IMR-90 (cell line): Measurements from ENCODE around the gene KRTAP10-5. TPM values are rescaled to one million over a fixed set of nuclear protein-coding genes. Genes with fewer than 3 reads are reported as not detected.

ENCODE experiments used
- ATAC-seq: fragments of 200-7000 bp; cut with Tn5 transposase; 2 replicates; pipeline ENCODE4 v1.9.1; 2020; ENCODE audit warnings: low read depth, mild to moderate bottlenecking, moderate library complexity
- BruUV-seq: library from RNA; stranded (reverse); fragments of 400-500 nt; replicated peaks from 2 replicates; lab custom pipeline; 2021; lab: Mats Ljungman, UMichigan
- CTCF ChIA-PET: fragments of 300-600 bp; formaldehyde crosslinking; extraction: SDS; loops from one replicate; lab custom pipeline; 2021; ENCODE audit warnings: antibody characterized with exemption; lab: Yijun Ruan, JAX
- POLR2A ChIA-PET: fragments of 300-600 bp; sonication (Branson Sonifier 250); formaldehyde crosslinking; loops from one replicate; lab custom pipeline; 2022; ENCODE audit warnings: antibody characterized with exemption; ENCODE audit not compliant: unreplicated experiment; lab: Charles Lee
- DNase-seq: peaks from one replicate; pipeline ENCODE4 v3.0.0; 2013
- H2AFZ ChIP-seq: replicated peaks from 2 replicates; pipeline ENCODE3; 2013; ENCODE audit warnings: low read length, mild to moderate bottlenecking; ENCODE audit not compliant: poor library complexity
- H2AK5ac ChIP-seq: 2 replicates; pipeline ENCODE4 v1.6.1; 2013; ENCODE audit warnings: low read depth, low read length, inconsistent platforms
- H2AK9ac ChIP-seq: replicated peaks from 2 replicates; pipeline ENCODE3; 2013; ENCODE audit warnings: mild to moderate bottlenecking, low read depth, low read length, moderate library complexity; ENCODE audit not compliant: poor library complexity
- H2BK120ac ChIP-seq: 2 replicates; pipeline ENCODE4 v1.6.1; 2013; ENCODE audit warnings: low read depth, low read length, inconsistent platforms
- H2BK15ac ChIP-seq: 3 replicates; pipeline ENCODE4 v1.6.1; 2013; ENCODE audit warnings: low read depth, low read length, inconsistent platforms
- H2BK20ac ChIP-seq: 2 replicates; pipeline ENCODE4 v1.6.1; 2013; ENCODE audit warnings: low read depth, mild to moderate bottlenecking, inconsistent platforms, low read length, moderate library complexity
- H2BK5ac ChIP-seq: 2 replicates; pipeline ENCODE4 v1.6.1; 2013; ENCODE audit warnings: mild to moderate bottlenecking, low read depth, low read length, inconsistent platforms; ENCODE audit not compliant: poor library complexity, severe bottlenecking
- H3K14ac ChIP-seq: replicated peaks from 2 replicates; pipeline ENCODE4 v1.6.1; 2013; ENCODE audit warnings: low read depth, low read length, inconsistent platforms
- H3K18ac ChIP-seq: 2 replicates; pipeline ENCODE4 v1.6.1; 2013; ENCODE audit warnings: low read depth, low read length, control low read depth
- H3K23ac ChIP-seq: 2 replicates; pipeline ENCODE4 v1.6.1; 2013; ENCODE audit warnings: low read depth, low read length, inconsistent platforms
- H3K27ac ChIP-seq: 2 replicates; pipeline ENCODE4 v1.5.1; 2013; ENCODE audit warnings: mild to moderate bottlenecking, control low read depth, low read length; ENCODE audit not compliant: insufficient read depth
- H3K27me3 ChIP-seq: 2 replicates; pipeline ENCODE4 v1.6.1; 2013; ENCODE audit warnings: low read length; ENCODE audit not compliant: control insufficient read depth, insufficient read depth
- H3K36me3 ChIP-seq: 2 replicates; pipeline ENCODE4 v1.6.1; 2013; ENCODE audit warnings: low read length, mixed read lengths; ENCODE audit not compliant: control insufficient read depth, insufficient read depth
- H3K4ac ChIP-seq: 2 replicates; pipeline ENCODE4 v1.6.1; 2013; ENCODE audit warnings: low read depth, low read length, inconsistent platforms
- H3K4me1 ChIP-seq: 2 replicates; pipeline ENCODE4 v1.6.1; 2013; ENCODE audit warnings: low read length, mixed read lengths; ENCODE audit not compliant: control insufficient read depth, insufficient read depth
- H3K4me2 ChIP-seq: 2 replicates; pipeline ENCODE4 v1.6.1; 2013; ENCODE audit warnings: low read depth, mild to moderate bottlenecking, control low read depth, low read length, moderate library complexity
- H3K4me3 ChIP-seq: 2 replicates; pipeline ENCODE4 v1.5.1; 2013; ENCODE audit warnings: low read depth, mild to moderate bottlenecking, control low read depth, low read length, moderate library complexity; ENCODE audit not compliant: insufficient read depth
- H3K56ac ChIP-seq: 2 replicates; pipeline ENCODE4 v1.6.1; 2013; ENCODE audit warnings: low read length, inconsistent platforms; ENCODE audit not compliant: insufficient read depth; ENCODE audit errors: extremely low read depth
- H3K79me1 ChIP-seq, 2 experiments: 2 replicates each; pipeline ENCODE4 v1.6.1; 2013; ENCODE audit warnings: low read length in 2 of 2, inconsistent platforms in 1 of 2, low read depth in 1 of 2
- H3K9ac ChIP-seq: 2 replicates; pipeline ENCODE4 v1.6.1; 2013; ENCODE audit warnings: low read depth, low read length, control low read depth
- H3K9me1 ChIP-seq: 2 replicates; pipeline ENCODE4 v1.6.1; 2013; ENCODE audit warnings: low read length, inconsistent platforms; ENCODE audit not compliant: insufficient read depth
- H3K9me3 ChIP-seq: 2 replicates; pipeline ENCODE4 v1.6.1; 2013; ENCODE audit warnings: low read length; ENCODE audit not compliant: control insufficient read depth, insufficient read depth
- H4K20me1 ChIP-seq: 2 replicates; pipeline ENCODE4 v1.6.1; 2013; ENCODE audit warnings: low read length, inconsistent platforms; ENCODE audit not compliant: insufficient read depth
- H4K5ac ChIP-seq: 2 replicates; pipeline ENCODE4 v1.6.1; 2013; ENCODE audit warnings: mild to moderate bottlenecking, low read depth, low read length, control low read depth
- H4K8ac ChIP-seq, 2 experiments: 2 replicates each; pipeline ENCODE4 v1.6.1; 2013; ENCODE audit warnings: low read depth in 2 of 2, low read length in 2 of 2, control low read depth in 1 of 2, inconsistent platforms in 1 of 2
- H4K91ac ChIP-seq: 2 replicates; pipeline ENCODE4 v1.6.1; 2013; ENCODE audit warnings: low read depth, low read length, inconsistent platforms; ENCODE audit not compliant: insufficient read depth
- BHLHE40 ChIP-seq: fragments of 150-350 bp; IDR thresholded peaks from 2 replicates; pipeline ENCODE4 v1.6.1; 2016; ENCODE audit warnings: mild to moderate bottlenecking, low read depth, low read length
- CEBPB ChIP-seq: IDR thresholded peaks from 2 replicates; pipeline ENCODE4 v1.6.1; 2012; ENCODE audit warnings: low read depth, low read length, improper control_type of control experiment
- CHD1 ChIP-seq: IDR thresholded peaks from 2 replicates; pipeline ENCODE4 v1.6.1; 2012; ENCODE audit warnings: low read depth, low read length, improper control_type of control experiment
- MAFK ChIP-seq: IDR thresholded peaks from 2 replicates; pipeline ENCODE4 v1.6.1; 2012; ENCODE audit warnings: low read depth, low read length, improper control_type of control experiment
- MAZ ChIP-seq: IDR thresholded peaks from 2 replicates; pipeline ENCODE4 v1.6.1; 2012; ENCODE audit warnings: low read depth, mild to moderate bottlenecking, low read length, improper control_type of control experiment, moderate library complexity, borderline replicate concordance
- MXI1 ChIP-seq: IDR thresholded peaks from 2 replicates; pipeline ENCODE4 v1.6.1; 2012; ENCODE audit warnings: low read depth, mild to moderate bottlenecking, low read length, moderate library complexity, borderline replicate concordance
- POLR2A ChIP-seq: IDR thresholded peaks from 2 replicates; pipeline ENCODE4 v1.6.1; 2012; ENCODE audit warnings: mild to moderate bottlenecking, low read depth, low read length
- RAD21 ChIP-seq: IDR thresholded peaks from 2 replicates; pipeline ENCODE4 v1.6.1; 2012; ENCODE audit warnings: low read length, improper control_type of control experiment
- RCOR1 ChIP-seq: IDR thresholded peaks from 2 replicates; pipeline ENCODE4 v1.6.1; 2012; ENCODE audit warnings: mild to moderate bottlenecking, low read length, improper control_type of control experiment; ENCODE audit not compliant: insufficient replicate concordance
- RFX5 ChIP-seq: IDR thresholded peaks from 2 replicates; pipeline ENCODE4 v1.8.0; 2012; ENCODE audit warnings: low read depth, mild to moderate bottlenecking, low read length, moderate library complexity
- SMC3 ChIP-seq: fragments of 150-350 bp; IDR thresholded peaks from 2 replicates; pipeline ENCODE4 v1.6.1; 2016; ENCODE audit warnings: low read depth, mild to moderate bottlenecking, antibody characterized with exemption, low read length, moderate library complexity
- WGBS, 2 experiments: methylation state at CpG; one replicate each; pipeline versions ENCODE4 v1.1.5 to v1.1.7; 2013; ENCODE audit warnings: missing lambda C conversion rate in 2 of 2; ENCODE audit not compliant: insufficient read length in 1 of 2; ENCODE audit errors: extremely low coverage in 2 of 2; 5-methylcytosine and 5-hydroxymethylcytosine counted together
- dilution Hi-C: fragments of 300-500 bp; cut with HindIII; formaldehyde crosslinking; loops from one replicate; pipeline ENCODE4 v1.14.3; 2018; ENCODE audit warnings: low sequenced_read_pairs; ENCODE audit not compliant: unreplicated experiment
- in situ Hi-C: fragments of 300-500 bp; cut with MboI; formaldehyde crosslinking; loops from 3 replicates; pipeline ENCODE4 v1.14.3; 2019; ENCODE audit warnings: low sequenced_read_pairs, inconsistent platforms, mixed read lengths
- intact Hi-C: fragments of 100-400 bp; cut with micrococcal nuclease; formaldehyde crosslinking; loops from 2 replicates; pipeline ENCODE4 v1.10.0; 2022
- polyA plus RNA-seq, 3 experiments: library from polyadenylated mRNA; depleted of rRNA; stranded (reverse); fragments of >200 nt; gene quantifications; 2 replicates each; pipeline ENCODE4 v1.2.3, GENCODE V29; 2012; ENCODE audit warnings: low replicate concordance in 1 of 3
- total RNA-seq: library from RNA; depleted of rRNA; stranded (reverse); fragments of >200 nt; gene quantifications from 2 replicates; pipeline ENCODE4 v1.2.3, GENCODE V29; 2012
- TF ChIP-seq, protein P1 (sequence below): conservative IDR thresholded peaks from 2 replicates; pipeline ENCODE4 v1.5.1; 2012; ENCODE audit warnings: mild to moderate bottlenecking, low read depth, low read length, improper control_type of control experiment
- TF ChIP-seq, protein P2 (sequence below): fragments of 150-350 bp; IDR thresholded peaks from 2 replicates; pipeline ENCODE4 v1.6.1; 2017; ENCODE audit warnings: mild to moderate bottlenecking, antibody characterized with exemption, low read length, low read depth
- TF ChIP-seq, protein P3 (sequence below): fragments of 150-350 bp; IDR thresholded peaks from 2 replicates; pipeline ENCODE4 v1.6.1; 2016; ENCODE audit warnings: low read depth, mild to moderate bottlenecking, low read length, moderate library complexity, borderline replicate concordance

The KRTAP10-5 gene
- total and polyA plus RNA-seq, 2 of the 4 experiments (the other 2 are of a cell fraction) = not detected

DNA sequence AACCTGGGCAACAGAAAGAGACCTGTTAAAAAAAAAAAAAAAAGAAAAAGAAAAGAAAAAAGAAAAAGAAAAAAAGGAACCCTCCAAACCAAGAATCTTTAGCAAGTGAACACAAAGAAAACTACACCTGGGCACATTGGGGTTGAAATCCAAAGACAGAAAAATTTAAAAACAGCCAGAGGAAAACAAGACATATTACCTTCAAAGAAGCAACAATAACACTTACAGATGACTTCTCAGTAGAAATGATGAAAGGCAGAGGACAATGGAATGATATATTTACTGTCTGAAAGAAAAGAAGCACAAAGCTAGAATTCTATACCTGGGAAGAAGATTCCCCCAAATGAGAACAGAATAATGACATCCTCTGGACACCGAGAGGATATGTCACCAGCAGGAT is 37.7 kb downstream of the KRTAP10-5 start:
- intact Hi-C loops = no loop called here
- Histone ChIP-seq H2AK5ac (no peak overlapping the region), H3K9ac (no peak overlapping the region), H3K9me3 (peaks cover 2% of the 10 kb centered on the region), H4K5ac (no peak overlapping the region), H3K4me3 (no peak overlapping the region), H4K91ac (no peak overlapping the region), H3K4me2 (no peak overlapping the region), H3K4me1 (no peaks in the 10 kb centered on the region), H3K79me1 (no peaks in the 10 kb centered on the region), H3K4ac (no peak overlapping the region), H3K14ac (no peak overlapping the region), H3K23ac (no peak overlapping the region), H2AK9ac (no peak overlapping the region), H2BK15ac (no peak overlapping the region), H3K27me3 (peaks cover 3% of the 10 kb centered on the region), H2BK120ac (no peak overlapping the region), H4K20me1 (no peaks in the 10 kb centered on the region), H2AFZ (no peak overlapping the region), H3K27ac (no peak overlapping the region), H4K8ac (no peak overlapping the region), H3K56ac (no peak overlapping the region), H3K36me3 (no peaks in the 10 kb centered on the region), H2BK20ac (no peak overlapping the region), H2BK5ac (no peak overlapping the region), H3K18ac (no peak overlapping the region), H3K9me1 (no peaks in the 10 kb centered on the region)
- POLR2A ChIA-PET = no interaction called here
- DNase-seq (no peak), ATAC-seq (no peak)
- dilution Hi-C loops = no loop called here
- no peak for TF ChIP-seq RAD21
- TF ChIP-seq, protein P1, sequence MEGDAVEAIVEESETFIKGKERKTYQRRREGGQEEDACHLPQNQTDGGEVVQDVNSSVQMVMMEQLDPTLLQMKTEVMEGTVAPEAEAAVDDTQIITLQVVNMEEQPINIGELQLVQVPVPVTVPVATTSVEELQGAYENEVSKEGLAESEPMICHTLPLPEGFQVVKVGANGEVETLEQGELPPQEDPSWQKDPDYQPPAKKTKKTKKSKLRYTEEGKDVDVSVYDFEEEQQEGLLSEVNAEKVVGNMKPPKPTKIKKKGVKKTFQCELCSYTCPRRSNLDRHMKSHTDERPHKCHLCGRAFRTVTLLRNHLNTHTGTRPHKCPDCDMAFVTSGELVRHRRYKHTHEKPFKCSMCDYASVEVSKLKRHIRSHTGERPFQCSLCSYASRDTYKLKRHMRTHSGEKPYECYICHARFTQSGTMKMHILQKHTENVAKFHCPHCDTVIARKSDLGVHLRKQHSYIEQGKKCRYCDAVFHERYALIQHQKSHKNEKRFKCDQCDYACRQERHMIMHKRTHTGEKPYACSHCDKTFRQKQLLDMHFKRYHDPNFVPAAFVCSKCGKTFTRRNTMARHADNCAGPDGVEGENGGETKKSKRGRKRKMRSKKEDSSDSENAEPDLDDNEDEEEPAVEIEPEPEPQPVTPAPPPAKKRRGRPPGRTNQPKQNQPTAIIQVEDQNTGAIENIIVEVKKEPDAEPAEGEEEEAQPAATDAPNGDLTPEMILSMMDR = no peak
- no peak for TF ChIP-seq SMC3
- no peak for TF ChIP-seq CEBPB
- TF ChIP-seq POLR2A = no peak
- no peak for TF ChIP-seq RFX5
- no peak for TF ChIP-seq MAZ
- no peak for TF ChIP-seq MAFK
- TF ChIP-seq RCOR1 = no peak
- no peak for TF ChIP-seq CHD1
- TF ChIP-seq, protein P2, sequence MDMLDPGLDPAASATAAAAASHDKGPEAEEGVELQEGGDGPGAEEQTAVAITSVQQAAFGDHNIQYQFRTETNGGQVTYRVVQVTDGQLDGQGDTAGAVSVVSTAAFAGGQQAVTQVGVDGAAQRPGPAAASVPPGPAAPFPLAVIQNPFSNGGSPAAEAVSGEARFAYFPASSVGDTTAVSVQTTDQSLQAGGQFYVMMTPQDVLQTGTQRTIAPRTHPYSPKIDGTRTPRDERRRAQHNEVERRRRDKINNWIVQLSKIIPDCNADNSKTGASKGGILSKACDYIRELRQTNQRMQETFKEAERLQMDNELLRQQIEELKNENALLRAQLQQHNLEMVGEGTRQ = no peak
- TF ChIP-seq, protein P3, sequence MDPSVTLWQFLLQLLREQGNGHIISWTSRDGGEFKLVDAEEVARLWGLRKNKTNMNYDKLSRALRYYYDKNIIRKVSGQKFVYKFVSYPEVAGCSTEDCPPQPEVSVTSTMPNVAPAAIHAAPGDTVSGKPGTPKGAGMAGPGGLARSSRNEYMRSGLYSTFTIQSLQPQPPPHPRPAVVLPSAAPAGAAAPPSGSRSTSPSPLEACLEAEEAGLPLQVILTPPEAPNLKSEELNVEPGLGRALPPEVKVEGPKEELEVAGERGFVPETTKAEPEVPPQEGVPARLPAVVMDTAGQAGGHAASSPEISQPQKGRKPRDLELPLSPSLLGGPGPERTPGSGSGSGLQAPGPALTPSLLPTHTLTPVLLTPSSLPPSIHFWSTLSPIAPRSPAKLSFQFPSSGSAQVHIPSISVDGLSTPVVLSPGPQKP = no peak
- TF ChIP-seq BHLHE40 = no peak
- TF ChIP-seq MXI1 = no peak
- CTCF ChIA-PET = no interaction called here
- in situ Hi-C loops = no loop called here
- WGBS, 2 experiments = no CpG with 5 or more reads among the region's 1 CpG
- BruUV-seq = no TSS peak
